GM12864 (cell line): ENCODE results near the gene GEMIN7.

Experiments used
- DNase-seq: peaks from one replicate; pipeline ENCODE4 v3.0.0-alpha.2; 2011; ENCODE audit warnings: low read depth
- H3K4me3 ChIP-seq: 2 replicates; pipeline ENCODE4 v1.5.1; 2011; ENCODE audit warnings: mild to moderate bottlenecking, low read depth, low read length, control low read depth
- TF ChIP-seq, protein P1 (sequence below): IDR thresholded peaks from 2 replicates; pipeline ENCODE4 v1.5.1; 2011; ENCODE audit warnings: low read depth, mild to moderate bottlenecking, moderate library complexity, low read length, control low read depth, inconsistent platforms; ENCODE audit errors: missing control alignments

The GEMIN7 gene

GRCh38 chr19:45040059-45040771, 38.8 kb upstream of the GEMIN7 start:
- H3K4me3 ChIP-seq: peak overlapping the region; percentile 61; the same call in 1 of the 2 replicates

GRCh38 chr19:45041125-45041524, 37.9 kb upstream of the GEMIN7 start:
- TF ChIP-seq, protein P1, sequence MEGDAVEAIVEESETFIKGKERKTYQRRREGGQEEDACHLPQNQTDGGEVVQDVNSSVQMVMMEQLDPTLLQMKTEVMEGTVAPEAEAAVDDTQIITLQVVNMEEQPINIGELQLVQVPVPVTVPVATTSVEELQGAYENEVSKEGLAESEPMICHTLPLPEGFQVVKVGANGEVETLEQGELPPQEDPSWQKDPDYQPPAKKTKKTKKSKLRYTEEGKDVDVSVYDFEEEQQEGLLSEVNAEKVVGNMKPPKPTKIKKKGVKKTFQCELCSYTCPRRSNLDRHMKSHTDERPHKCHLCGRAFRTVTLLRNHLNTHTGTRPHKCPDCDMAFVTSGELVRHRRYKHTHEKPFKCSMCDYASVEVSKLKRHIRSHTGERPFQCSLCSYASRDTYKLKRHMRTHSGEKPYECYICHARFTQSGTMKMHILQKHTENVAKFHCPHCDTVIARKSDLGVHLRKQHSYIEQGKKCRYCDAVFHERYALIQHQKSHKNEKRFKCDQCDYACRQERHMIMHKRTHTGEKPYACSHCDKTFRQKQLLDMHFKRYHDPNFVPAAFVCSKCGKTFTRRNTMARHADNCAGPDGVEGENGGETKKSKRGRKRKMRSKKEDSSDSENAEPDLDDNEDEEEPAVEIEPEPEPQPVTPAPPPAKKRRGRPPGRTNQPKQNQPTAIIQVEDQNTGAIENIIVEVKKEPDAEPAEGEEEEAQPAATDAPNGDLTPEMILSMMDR: no peak
- DNase-seq: no peak
- H3K4me3 ChIP-seq: no peak overlapping the region

More at GRCh38 chr19:45040059-45040771, 38.8 kb upstream of the GEMIN7 start:
- no peak for DNase-seq
- TF ChIP-seq, protein P1: no peak

DNA sequence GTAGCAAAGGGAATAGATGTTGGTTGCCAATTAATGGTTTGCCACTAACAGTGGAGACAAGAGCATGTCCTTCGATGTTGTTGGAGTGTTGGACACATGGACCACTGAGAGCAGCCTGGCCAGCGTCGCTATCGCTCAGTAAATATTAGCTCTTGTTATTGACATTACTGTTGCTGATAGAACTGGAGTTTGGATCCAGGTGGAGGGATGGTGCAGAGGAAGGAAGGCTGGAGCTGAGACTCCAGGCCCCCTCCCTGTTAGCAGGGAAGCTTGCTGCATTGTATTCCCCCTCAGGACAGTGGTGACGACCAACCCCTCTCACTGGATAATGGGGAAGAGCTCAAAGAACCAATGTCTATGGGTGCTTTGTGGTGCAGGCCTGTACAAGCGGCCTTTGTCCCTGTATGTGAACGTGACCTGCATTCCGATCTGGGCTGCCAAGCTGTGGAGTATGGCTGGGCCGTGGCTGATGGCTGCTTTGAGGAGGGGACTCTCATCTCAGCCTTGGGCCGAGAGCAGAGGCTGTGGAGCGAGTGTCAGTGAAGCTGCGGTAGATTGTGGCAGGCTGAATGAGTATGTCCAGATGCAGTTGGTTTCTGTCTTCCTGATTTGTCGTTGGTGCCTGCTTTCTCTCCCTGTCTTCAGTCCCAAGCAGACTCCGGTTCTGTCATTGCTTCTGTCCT, 33.2 kb upstream of the GEMIN7 start:
- H3K4me3 ChIP-seq: no peak overlapping the region
- TF ChIP-seq, protein P1: no peak
- DNase-seq: no peak

- DNase-seq: no peak
- TF ChIP-seq, protein P1: no peak
- H3K4me3 ChIP-seq: no peak overlapping the region
Measured at GRCh38 chr19:45046355-45046754, 32.7 kb upstream of the GEMIN7 start.

GRCh38 chr19:45047188-45047797, 31.8 kb upstream of the GEMIN7 start:
- H3K4me3 ChIP-seq: peak overlapping the region; percentile 28; the same call in 1 of the 2 replicates
- no peak for DNase-seq
- TF ChIP-seq, protein P1: peak; percentile 3

DNA sequence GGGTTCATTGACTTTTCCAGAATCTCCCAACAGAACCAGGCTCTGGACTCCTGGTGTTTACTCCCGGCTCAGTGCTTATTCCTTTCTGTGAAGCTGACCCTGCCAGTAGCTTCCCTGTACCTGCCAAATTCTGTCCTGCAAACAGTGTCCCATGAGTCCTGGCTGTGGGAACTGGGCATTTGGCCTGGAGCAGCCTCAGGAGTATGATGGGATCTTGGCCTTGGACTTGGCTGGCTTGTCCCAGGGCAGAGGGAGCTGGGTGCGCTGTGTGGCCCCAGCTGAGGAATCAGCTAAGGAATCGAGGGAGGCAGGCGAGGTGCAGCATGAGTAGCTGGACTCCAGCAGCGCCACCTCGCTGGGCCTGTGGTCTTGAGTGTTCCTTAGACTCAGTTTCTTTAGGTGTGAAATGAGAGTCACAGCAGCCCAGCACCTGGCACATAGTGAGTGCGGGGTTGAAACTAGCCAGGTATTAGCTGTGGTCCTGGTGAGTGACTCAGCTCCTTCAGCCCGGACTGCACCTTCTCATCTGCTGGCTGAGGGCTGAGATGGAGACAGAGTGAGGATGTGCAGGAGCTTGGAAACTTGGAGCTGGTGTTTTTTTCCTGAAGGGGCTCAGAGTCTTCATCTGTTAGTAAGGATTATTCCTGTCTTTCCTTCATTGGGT, 29.9 kb upstream of the GEMIN7 start:
- DNase-seq: no peak
- TF ChIP-seq, protein P1: no peak
- H3K4me3 ChIP-seq: no peak overlapping the region
